GM08714 (cell line): Measurements from ENCODE around the gene HMGCS1.
"Not testable (repeated sequence)": the region's sequence is repeated elsewhere in the genome, so short reads cannot be mapped to it uniquely, and the experiment has no call there.

Experiments used
- H3K4me3 ChIP-seq: fragments of 200-500 bp; sonication (Bioruptor generic); 2 replicates; pipeline ENCODE4 v1.5.1; 2014; ENCODE audit warnings: mild to moderate bottlenecking, low read length, inconsistent platforms
- ZNF274 ChIP-seq: IDR thresholded peaks from 2 replicates; pipeline ENCODE4 v1.6.1; 2012; ENCODE audit warnings: mild to moderate bottlenecking, low read depth, low read length

Gene HMGCS1

GRCh38 chr5:43268188-43268820 is 44.9 kb downstream of the HMGCS1 start:
- no peak for TF ChIP-seq ZNF274
- H3K4me3 ChIP-seq: no peak overlapping the region

GRCh38 chr5:43262269-43262668 is 50.9 kb downstream of the HMGCS1 start:
- H3K4me3 ChIP-seq: not testable (repeated sequence)

- H3K4me3 ChIP-seq: no peak overlapping the region
- no peak for TF ChIP-seq ZNF274
Measured at GRCh38 chr5:43258116-43258515, 55.1 kb downstream of the HMGCS1 start.

GRCh38 chr5:43256261-43256966 is 56.8 kb downstream of the HMGCS1 start:
- H3K4me3 ChIP-seq: peak overlapping the region; percentile 14; the same call in 1 of the 2 replicates
- TF ChIP-seq ZNF274: no peak

GRCh38 chr5:43255704-43256103 is 57.5 kb downstream of the HMGCS1 start:
- TF ChIP-seq ZNF274: no peak
- H3K4me3 ChIP-seq: peak overlapping the region; percentile 14; the same call in 1 of the 2 replicates

- TF ChIP-seq ZNF274: no peak
- no peak overlapping the region for H3K4me3 ChIP-seq
Measured at GRCh38 chr5:43251754-43252153, 61.5 kb downstream of the HMGCS1 start.

- no peak overlapping the region for H3K4me3 ChIP-seq
- TF ChIP-seq ZNF274: no peak
Measured at GRCh38 chr5:43245724-43246385, 67.4 kb downstream of the HMGCS1 start.

GRCh38 chr5:43244823-43245565 is 68.2 kb downstream of the HMGCS1 start:
- no peak for TF ChIP-seq ZNF274
- no peak overlapping the region for H3K4me3 ChIP-seq

- TF ChIP-seq ZNF274: no peak
Measured at GRCh38 chr5:43243270-43243669, 69.9 kb downstream of the HMGCS1 start.

GRCh38 chr5:43242196-43242595 is 71.0 kb downstream of the HMGCS1 start:
- no peak overlapping the region for H3K4me3 ChIP-seq
- TF ChIP-seq ZNF274: no peak

More at GRCh38 chr5:43243270-43243669, 69.9 kb downstream of the HMGCS1 start:
- no peak overlapping the region for H3K4me3 ChIP-seq
